Measurements from ENCODE around the gene BARHL1.

The BARHL1 gene

DNA sequence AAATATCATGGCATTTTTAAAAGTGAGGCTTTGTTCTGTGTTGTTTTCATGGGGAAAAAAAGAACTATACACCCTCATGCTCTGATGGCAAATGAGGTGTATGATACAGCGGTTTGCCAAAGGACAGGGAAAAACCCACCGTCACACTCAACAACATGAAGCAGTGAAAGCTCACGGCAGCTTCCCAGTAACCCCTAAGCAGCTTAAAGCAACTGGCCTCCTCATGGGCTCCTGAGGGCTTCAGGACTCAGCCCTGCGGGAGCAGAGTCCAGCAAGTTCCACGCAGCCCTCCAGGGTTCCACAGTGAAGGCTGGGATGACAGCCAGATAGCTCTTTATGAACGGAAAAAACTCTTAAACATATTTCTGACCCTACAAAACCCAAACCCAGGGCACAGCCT, 12.9 kb downstream of the BARHL1 start:
- Histone ChIP-seq H3K4me3 (ENCODE audit: low read depth, low read length) (no peak overlapping the region), H3K27ac (ENCODE audit: extremely low read depth, low read depth, low read length) (no peak overlapping the region), H3K4me1 (ENCODE audit: control insufficient read depth, insufficient read depth, low read length) (no peaks in the 10 kb centered on the region), H3K9me3 (ENCODE audit: control insufficient read depth, insufficient read depth, low read depth, low read length) (no peaks in the 10 kb centered on the region), H3K36me3 (ENCODE audit: control insufficient read depth in 2 of 2, insufficient read depth in 1 of 2, low read length in 2 of 2) (peaks cover 0 to 39% of the 10 kb centered on the region in 2 experiments; a peak in 1 of 3 replicates)
- CTCF ChIA-PET, result interaction anchor here (1.0 kb wide), 1 partner anchor 205 kb away, joined by 3 read pairs; no protein-coding TSS in a partner anchor
- TF ChIP-seq ZNF658 (tag by site-specific recombination; IDR thresholded peaks at IDR 0.05) (no peak), ZNF549 (tag by site-specific recombination; IDR thresholded peaks at IDR 0.05) (no peak), GLI4 (tag by site-specific recombination; IDR thresholded peaks at IDR 0.05) (no peak), KLF16 (tag by site-specific recombination; IDR thresholded peaks at IDR 0.05) (no peak), SALL2 (tag by site-specific recombination; IDR thresholded peaks at IDR 0.05; ENCODE audit: borderline replicate concordance) (no peak), SP2 (tag by site-specific recombination; IDR thresholded peaks at IDR 0.05) (no peak), ZBTB21 (tag by site-specific recombination; IDR thresholded peaks at IDR 0.05) (no peak), ZNF776 (tag by site-specific recombination; IDR thresholded peaks at IDR 0.05; ENCODE audit: borderline replicate concordance) (no peak), GFI1B (tag by site-specific recombination; IDR thresholded peaks at IDR 0.05) (no peak), ZNF768 (tag by site-specific recombination; IDR thresholded peaks at IDR 0.05) (no peak), ZBTB48 (tag by site-specific recombination; IDR thresholded peaks at IDR 0.05) (no peak), ZNF311 (tag by site-specific recombination; IDR thresholded peaks at IDR 0.05; ENCODE audit: borderline replicate concordance) (no peak), ZNF558 (tag by site-specific recombination; IDR thresholded peaks at IDR 0.05) (no peak), ZNF843 (tag by site-specific recombination; IDR thresholded peaks at IDR 0.05) (no peak), ZNF791 (tag by site-specific recombination; IDR thresholded peaks at IDR 0.05) (no peak)
- TF ChIP-seq, protein P1, sequence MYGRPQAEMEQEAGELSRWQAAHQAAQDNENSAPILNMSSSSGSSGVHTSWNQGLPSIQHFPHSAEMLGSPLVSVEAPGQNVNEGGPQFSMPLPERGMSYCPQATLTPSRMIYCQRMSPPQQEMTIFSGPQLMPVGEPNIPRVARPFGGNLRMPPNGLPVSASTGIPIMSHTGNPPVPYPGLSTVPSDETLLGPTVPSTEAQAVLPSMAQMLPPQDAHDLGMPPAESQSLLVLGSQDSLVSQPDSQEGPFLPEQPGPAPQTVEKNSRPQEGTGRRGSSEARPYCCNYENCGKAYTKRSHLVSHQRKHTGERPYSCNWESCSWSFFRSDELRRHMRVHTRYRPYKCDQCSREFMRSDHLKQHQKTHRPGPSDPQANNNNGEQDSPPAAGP (tag by site-specific recombination; IDR thresholded peaks at IDR 0.05), result no peak
- TF ChIP-seq, protein P2, sequence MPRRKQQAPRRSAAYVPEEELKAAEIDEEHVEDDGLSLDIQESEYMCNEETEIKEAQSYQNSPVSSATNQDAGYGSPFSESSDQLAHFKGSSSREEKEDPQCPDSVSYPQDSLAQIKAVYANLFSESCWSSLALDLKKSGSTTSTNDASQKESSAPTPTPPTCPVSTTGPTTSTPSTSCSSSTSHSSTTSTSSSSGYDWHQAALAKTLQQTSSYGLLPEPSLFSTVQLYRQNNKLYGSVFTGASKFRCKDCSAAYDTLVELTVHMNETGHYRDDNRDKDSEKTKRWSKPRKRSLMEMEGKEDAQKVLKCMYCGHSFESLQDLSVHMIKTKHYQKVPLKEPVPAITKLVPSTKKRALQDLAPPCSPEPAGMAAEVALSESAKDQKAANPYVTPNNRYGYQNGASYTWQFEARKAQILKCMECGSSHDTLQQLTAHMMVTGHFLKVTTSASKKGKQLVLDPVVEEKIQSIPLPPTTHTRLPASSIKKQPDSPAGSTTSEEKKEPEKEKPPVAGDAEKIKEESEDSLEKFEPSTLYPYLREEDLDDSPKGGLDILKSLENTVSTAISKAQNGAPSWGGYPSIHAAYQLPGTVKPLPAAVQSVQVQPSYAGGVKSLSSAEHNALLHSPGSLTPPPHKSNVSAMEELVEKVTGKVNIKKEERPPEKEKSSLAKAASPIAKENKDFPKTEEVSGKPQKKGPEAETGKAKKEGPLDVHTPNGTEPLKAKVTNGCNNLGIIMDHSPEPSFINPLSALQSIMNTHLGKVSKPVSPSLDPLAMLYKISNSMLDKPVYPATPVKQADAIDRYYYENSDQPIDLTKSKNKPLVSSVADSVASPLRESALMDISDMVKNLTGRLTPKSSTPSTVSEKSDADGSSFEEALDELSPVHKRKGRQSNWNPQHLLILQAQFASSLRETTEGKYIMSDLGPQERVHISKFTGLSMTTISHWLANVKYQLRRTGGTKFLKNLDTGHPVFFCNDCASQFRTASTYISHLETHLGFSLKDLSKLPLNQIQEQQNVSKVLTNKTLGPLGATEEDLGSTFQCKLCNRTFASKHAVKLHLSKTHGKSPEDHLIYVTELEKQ (tag by site-specific recombination; IDR thresholded peaks at IDR 0.05; ENCODE audit: borderline replicate concordance), result no peak
- TF ChIP-seq, protein P3, sequence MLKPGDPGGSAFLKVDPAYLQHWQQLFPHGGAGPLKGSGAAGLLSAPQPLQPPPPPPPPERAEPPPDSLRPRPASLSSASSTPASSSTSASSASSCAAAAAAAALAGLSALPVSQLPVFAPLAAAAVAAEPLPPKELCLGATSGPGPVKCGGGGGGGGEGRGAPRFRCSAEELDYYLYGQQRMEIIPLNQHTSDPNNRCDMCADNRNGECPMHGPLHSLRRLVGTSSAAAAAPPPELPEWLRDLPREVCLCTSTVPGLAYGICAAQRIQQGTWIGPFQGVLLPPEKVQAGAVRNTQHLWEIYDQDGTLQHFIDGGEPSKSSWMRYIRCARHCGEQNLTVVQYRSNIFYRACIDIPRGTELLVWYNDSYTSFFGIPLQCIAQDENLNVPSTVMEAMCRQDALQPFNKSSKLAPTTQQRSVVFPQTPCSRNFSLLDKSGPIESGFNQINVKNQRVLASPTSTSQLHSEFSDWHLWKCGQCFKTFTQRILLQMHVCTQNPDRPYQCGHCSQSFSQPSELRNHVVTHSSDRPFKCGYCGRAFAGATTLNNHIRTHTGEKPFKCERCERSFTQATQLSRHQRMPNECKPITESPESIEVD (tag by site-specific recombination; IDR thresholded peaks at IDR 0.05), result no peak
- POLR2A ChIA-PET, result no interaction called here

DNA sequence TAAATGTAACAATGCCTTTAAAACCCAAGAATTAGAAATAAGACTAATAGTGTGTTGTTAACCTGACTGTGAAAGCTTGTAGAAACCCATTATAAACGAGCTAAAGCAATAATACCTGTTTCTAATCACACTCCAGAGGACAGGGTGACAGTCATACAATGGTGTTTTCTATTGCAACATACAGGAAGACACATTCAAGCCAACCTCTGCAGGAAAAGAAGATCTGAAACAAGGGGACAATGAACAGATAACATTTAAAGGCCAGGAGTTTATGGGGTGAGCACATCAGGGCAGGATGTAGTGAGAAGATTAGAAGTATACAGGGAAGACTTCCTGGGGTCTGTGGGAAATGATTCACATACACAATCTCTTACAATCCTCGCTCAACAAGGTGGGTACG, 13.8 kb downstream of the BARHL1 start:
- no peak overlapping the region for H3K27ac ChIP-seq (ENCODE audit: extremely low read depth, low read depth, low read length)
- H3K36me3 ChIP-seq (ENCODE audit: control insufficient read depth in 2 of 2, insufficient read depth in 1 of 2, low read length in 2 of 2), result peaks cover 0 to 48% of the 10 kb centered on the region in 2 experiments; a peak in 1 of 3 replicates
- no peaks in the 10 kb centered on the region for H3K9me3 ChIP-seq (ENCODE audit: control insufficient read depth, insufficient read depth, low read depth, low read length)
- ChIA-PET CTCF (interaction anchor here (1.0 kb wide), 1 partner anchor 204 kb away, joined by 3 read pairs; no protein-coding TSS in a partner anchor), POLR2A (no interaction called here)
- no peaks in the 10 kb centered on the region for H3K4me1 ChIP-seq (ENCODE audit: control insufficient read depth, insufficient read depth, low read length)
- no peak overlapping the region for H3K4me3 ChIP-seq (ENCODE audit: low read depth, low read length)
- TF ChIP-seq KLF9 (tag by site-specific recombination; IDR thresholded peaks at IDR 0.05; ENCODE audit: low read depth), result no peak
- TF ChIP-seq, protein P4, sequence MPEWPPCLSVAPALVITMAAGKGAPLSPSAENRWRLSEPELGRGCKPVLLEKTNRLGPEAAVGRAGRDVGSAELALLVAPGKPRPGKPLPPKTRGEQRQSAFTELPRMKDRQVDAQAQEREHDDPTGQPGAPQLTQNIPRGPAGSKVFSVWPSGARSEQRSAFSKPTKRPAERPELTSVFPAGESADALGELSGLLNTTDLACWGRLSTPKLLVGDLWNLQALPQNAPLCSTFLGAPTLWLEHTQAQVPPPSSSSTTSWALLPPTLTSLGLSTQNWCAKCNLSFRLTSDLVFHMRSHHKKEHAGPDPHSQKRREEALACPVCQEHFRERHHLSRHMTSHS (tag by site-specific recombination; IDR thresholded peaks at IDR 0.05), result no peak
- TF ChIP-seq OVOL3 (tag by site-specific recombination; IDR thresholded peaks at IDR 0.05), result no peak
- TF ChIP-seq WT1 (tag by site-specific recombination; IDR thresholded peaks at IDR 0.05), result no peak
- TF ChIP-seq GLI4 (tag by site-specific recombination; IDR thresholded peaks at IDR 0.05), result no peak
- no peak for TF ChIP-seq ZNF112 (tag by site-specific recombination; IDR thresholded peaks at IDR 0.05)
- TF ChIP-seq KLF7 (tag by site-specific recombination; IDR thresholded peaks at IDR 0.05; ENCODE audit: borderline replicate concordance), result no peak
- no peak for TF ChIP-seq ZNF596 (tag by site-specific recombination; IDR thresholded peaks at IDR 0.05)
